Stimulated activated CD8-positive, alpha-beta memory T cell treated with anti-CD3 and anti-CD28 coated beads, Interleukin-2, amount 100 ng/mL, for 1 hour (primary cell): ENCODE measurements around the gene SEZ6.
"Not testable (repeated sequence)": the region's sequence is repeated elsewhere in the genome, so short reads cannot be mapped to it uniquely, and the experiment has no call there.

ENCODE experiments used
- DNase-seq, 2 donors: peaks; one replicate each; pipeline ENCODE4 v3.0.0-alpha.2; 2020; ENCODE audit warnings: low read depth in 2 of 2

Gene SEZ6

DNA sequence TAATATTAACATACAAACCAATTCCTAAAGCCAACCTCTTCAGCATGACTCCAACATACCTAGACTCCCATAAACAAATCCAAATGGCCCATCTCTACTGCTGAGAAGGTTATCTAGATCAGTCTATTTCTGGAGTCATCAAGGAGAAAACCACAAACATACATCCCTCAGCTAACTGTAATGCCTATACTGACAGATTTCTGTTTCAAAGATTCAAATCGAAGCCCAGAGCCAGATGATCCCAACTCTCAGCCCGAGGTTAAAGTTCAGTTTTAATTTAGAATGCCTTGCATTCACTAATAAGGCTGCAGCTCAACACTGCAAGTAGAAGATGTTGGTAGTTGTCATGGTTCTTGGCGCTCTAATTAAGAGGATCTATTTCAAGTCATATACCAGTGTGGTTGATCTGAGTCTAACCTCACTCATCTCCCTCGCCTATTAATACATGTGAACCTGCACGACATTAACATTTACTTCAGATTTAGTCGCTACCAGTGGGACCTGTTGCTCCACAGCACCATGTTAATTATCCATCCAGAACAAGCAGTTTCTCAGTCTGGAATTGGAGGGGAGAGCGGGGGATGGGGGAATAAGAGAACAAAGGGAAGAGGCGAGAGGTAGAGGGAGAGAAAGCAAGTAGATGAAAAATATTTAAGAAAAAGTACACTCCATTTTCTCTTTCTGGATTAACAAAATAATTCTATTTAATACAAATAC, 69.9 kb downstream of the SEZ6 start:
- no peak for DNase-seq

GRCh38 chr17:28934508-28934907, 71.3 kb downstream of the SEZ6 start:
- DNase-seq, result not testable (repeated sequence)

GRCh38 chr17:28929787-28930186, 76.0 kb downstream of the SEZ6 start:
- DNase-seq, result no peak

DNA sequence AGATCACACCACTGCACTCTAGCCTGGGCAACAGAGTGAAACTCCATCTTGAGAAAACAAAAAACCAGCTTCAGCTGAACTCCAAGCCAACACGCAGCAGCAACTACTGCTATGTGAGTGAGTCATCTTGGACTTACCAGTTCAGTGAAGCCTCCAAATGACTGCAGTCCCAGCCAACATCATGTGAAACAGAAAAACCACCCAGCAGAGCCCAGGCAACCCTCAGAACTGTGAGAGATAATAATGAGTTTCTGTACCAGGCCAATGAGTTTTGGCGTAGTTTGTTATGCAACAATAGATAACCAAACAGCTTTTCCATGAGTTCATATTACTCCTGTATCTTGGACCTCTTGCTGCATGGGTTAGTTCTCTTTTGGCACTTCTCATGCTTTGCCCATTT, 77.8 kb downstream of the SEZ6 start:
- no peak for DNase-seq

DNA sequence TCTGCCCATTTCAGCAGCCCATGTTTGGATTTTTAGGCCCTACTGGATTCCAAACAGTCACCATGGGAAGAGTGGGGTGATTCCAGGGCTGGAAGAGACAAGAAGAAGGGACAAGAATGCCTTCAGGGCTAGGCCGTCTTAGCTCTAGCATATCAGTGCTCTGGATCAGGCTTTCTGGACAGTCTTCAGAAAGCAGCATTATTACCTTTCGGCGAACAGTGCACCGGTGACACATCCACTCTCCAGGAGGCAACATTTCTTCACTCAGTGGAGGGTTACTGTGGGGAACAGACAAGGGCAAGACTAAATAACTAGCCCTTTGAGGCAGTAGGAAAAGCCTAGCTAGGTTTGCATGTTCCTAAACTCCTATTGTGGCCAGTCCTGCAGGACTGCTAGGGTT, 79.0 kb downstream of the SEZ6 start:
- no peak for DNase-seq

- DNase-seq, result no peak
Observed at GRCh38 chr17:28926366-28926765, 79.5 kb downstream of the SEZ6 start.

DNA sequence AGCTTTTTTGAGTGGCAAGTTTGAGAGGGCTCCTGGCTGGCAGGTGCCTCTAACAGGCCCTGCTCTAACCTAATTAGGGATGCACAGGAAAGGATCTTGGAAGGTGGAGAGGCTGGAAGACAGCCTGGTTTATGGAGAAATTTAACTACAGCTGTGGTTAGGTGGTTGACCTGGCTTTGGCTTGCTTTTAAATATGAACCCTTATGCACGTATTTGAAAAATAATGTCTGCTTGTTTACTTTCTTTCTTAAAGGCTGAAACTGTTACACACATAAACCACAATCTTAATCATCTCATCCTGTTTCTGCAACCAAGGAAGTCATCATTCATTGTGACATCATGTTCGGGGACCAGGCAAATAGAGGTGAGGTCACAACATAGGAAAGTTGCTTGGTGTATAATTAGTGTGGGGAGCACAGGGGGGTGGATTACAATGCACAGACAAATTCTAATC, 79.9 kb downstream of the SEZ6 start:
- peak in 1 of 2 donors; percentile 6 for DNase-seq

- no peak for DNase-seq
Observed at GRCh38 chr17:28920201-28920600, 85.6 kb downstream of the SEZ6 start.

GRCh38 chr17:28918295-28918694, 87.5 kb downstream of the SEZ6 start:
- no peak for DNase-seq

GRCh38 chr17:28917465-28917864, 88.4 kb downstream of the SEZ6 start:
- DNase-seq, result no peak

DNA sequence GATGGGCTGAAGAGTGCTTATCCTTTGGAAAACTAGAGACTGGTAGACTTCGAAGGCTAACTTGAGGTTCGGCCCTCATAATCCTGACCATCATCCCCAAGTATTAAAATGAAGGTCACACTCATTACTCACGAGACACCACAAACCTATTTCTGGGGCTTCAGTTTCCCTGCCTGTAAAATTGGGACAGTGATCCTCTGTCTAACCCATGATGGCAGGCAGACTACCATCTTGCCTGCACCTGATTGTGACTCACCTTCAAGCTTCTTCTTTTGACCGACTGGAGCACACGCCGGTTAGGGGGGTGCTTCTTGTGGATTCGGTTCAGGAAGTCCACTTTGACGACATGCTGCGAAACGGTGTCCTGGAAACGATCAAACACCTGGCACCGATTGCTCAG, 88.8 kb downstream of the SEZ6 start:
- DNase-seq, result no peak

- peak in 1 of 2 donors; percentile 9 for DNase-seq
Observed at GRCh38 chr17:28916302-28916934, 89.4 kb downstream of the SEZ6 start.

GRCh38 chr17:28912938-28913333, 92.9 kb downstream of the SEZ6 start:
- no peak for DNase-seq

DNA sequence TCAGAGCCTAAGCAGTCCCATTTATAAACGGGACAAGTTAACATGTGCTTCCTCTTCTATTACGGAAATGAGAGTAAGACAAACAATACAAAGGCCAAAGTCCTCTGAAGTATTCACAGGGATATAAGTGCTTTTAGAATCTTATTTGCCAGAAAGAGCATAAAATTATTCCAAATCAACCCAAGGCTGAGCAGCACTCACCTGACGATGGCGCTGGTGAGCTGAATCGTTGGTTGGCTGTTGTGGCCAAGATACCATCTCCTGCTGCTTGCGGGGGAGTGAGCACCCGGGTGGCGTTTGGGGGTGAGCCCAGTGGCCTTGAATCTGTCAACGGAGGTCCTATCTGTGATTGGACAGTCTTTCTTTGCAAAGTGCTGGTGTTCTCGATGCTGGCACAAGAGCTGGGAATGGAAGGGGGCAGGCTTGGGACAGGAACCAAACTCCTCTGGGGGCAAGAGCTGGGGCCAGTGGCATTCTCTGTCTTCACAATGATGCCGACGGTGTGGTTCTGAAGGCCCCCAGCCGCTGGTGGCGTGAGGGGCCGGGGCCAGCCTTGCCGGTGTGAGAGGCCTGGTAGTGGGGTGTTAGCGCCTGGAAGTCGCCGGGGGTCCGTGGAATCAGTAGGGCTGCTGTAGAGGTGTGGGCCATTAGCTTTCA, 93.4 kb downstream of the SEZ6 start:
- no peak for DNase-seq

DNA sequence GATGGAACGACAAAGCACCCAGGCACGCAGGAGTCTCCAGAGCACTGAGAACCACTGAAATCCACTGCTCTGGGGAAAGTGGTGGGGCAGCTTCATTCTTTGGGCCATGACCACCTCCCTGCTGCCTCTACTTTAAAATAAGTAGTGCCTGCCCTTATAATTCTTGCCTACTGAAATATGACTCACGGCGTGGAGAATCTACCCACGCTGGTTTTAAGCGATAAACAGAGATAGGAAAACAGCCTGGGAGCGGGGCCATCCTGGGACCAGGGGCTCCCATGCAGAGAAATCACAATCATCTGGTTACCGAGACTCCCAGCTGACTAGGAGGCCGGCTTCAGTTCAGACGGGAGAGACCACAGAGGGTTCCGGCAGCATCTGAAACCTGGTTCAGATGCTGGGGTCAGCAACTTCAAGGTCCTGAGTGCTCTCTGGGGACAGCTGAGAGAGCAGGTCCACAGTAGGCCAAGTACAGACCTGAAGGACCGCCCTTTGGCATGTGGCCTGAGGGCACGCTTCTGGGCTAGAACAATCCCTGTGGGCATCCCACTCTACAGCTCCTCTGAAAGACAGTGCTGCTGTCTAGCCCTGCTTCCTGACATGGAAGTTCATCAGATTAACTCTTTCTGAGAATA, 94.3 kb downstream of the SEZ6 start:
- DNase-seq, result no peak

DNA sequence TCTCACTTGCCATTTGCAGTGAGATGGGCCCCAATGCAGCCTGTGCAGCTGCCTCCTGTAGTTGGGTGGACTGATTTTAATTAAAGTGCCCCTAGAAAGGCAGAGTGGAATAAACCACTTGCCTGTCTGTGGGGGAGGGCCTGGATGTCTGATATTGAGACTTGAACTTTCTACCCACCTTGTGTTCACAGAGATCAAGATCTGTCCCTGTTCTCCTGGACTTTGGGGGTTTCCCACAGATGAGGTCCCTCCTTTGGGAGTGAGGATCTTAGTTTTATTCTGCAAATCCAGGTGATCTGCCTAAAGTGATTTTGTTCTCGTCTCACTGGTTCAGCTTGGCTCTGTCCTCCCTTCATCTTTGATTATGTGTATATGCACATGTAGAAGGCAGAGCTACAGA, 95.3 kb downstream of the SEZ6 start:
- no peak for DNase-seq

- DNase-seq, result no peak
Observed at GRCh38 chr17:28908640-28909167, 97.1 kb downstream of the SEZ6 start.

GRCh38 chr17:28907709-28908475, 97.9 kb downstream of the SEZ6 start:
- no peak for DNase-seq

DNA sequence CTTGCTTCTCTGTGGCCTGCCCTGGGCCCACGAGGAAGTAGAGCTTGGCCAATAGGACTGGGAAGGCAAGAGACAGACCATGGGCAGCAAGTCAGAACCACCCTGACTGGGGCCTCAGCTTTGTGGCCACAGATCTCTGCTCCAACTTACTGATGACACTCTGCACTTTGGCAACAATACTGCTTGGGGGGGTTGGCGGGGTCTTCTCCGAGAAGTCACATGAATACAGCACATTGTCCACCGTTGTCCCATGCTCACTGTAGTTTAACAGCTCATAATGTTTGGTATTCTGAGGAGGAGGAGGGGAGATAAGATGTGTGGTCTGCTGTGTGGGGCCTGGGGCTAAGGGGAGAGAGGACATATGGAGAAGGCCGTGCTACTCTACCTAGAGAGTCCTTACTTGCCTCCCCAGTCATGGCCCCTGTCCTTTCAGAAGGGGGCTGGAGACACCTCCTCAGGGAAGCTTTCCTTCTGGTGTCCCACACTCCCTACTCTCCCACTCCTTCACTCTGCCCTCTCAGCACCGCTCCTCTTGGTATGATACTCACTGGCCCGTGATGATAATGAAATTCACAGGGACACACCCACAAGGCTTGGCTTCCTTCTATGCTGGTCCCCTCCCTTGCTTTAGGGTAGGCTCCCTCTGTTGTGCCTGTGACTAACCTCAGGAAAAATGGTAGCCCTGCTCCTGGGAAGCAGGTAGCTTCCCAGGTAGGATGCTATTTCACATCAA, 99.0 kb downstream of the SEZ6 start:
- no peak for DNase-seq

- DNase-seq, result no peak
Observed at GRCh38 chr17:28906276-28906675, 99.6 kb downstream of the SEZ6 start.
